Measurements from ENCODE around the gene NEK2. TPM values are rescaled to one million over a fixed set of nuclear protein-coding genes. Genes with fewer than 3 reads are reported as not detected.
"Not testable (repeated sequence)": the region's sequence is repeated elsewhere in the genome, so short reads cannot be mapped to it uniquely, and the experiment has no call there.

Gene NEK2
- total RNA-seq: 10.0 and 17.7 TPM in 2 replicates

GRCh38 chr1:211675230-211676105, at the start of gene NEK2:
NEK2 (minus strand) TSS chr1:211675621; CDS start chr1:211675479, 142 bp downstream.
- TF ChIP-seq CTCF (IDR thresholded peaks at IDR 0.05; ENCODE audit: insufficient read depth, low read depth, low read length): no peak
- peak; percentile 93 for DNase-seq (ENCODE audit: low read depth)
- peak within 1 kb of the TSS; percentile 74 for H3K4me3 ChIP-seq (ENCODE audit: low read depth, low read length)

GRCh38 chr1:211724687-211725196, 49.3 kb upstream of the NEK2 start:
- no peak overlapping the region for H3K4me3 ChIP-seq (ENCODE audit: low read depth, low read length)
- peak; percentile 20 for DNase-seq (ENCODE audit: low read depth)
- TF ChIP-seq CTCF (IDR thresholded peaks at IDR 0.05; ENCODE audit: insufficient read depth, low read depth, low read length): no peak

- no peak for DNase-seq (ENCODE audit: low read depth)
- no peak for TF ChIP-seq CTCF (IDR thresholded peaks at IDR 0.05; ENCODE audit: insufficient read depth, low read depth, low read length)
- no peak overlapping the region for H3K4me3 ChIP-seq (ENCODE audit: low read depth, low read length)
Measured at GRCh38 chr1:211723273-211723672, 47.9 kb upstream of the NEK2 start.

- no peak for DNase-seq (ENCODE audit: low read depth)
- TF ChIP-seq CTCF (IDR thresholded peaks at IDR 0.05; ENCODE audit: insufficient read depth, low read depth, low read length): no peak
Measured at GRCh38 chr1:211722277-211723175, 47.1 kb upstream of the NEK2 start.

GRCh38 chr1:211716555-211716954, 41.1 kb upstream of the NEK2 start:
- H3K4me3 ChIP-seq (ENCODE audit: low read depth, low read length); DNase-seq (ENCODE audit: low read depth): not testable (repeated sequence)

More at GRCh38 chr1:211722277-211723175, 47.1 kb upstream of the NEK2 start:
- no peak overlapping the region for H3K4me3 ChIP-seq (ENCODE audit: low read depth, low read length)

- H3K4me3 ChIP-seq (ENCODE audit: low read depth, low read length): no peak overlapping the region
- TF ChIP-seq CTCF (IDR thresholded peaks at IDR 0.05; ENCODE audit: insufficient read depth, low read depth, low read length): no peak
- DNase-seq (ENCODE audit: low read depth): no peak
Measured at GRCh38 chr1:211715971-211716370, 40.5 kb upstream of the NEK2 start.

GRCh38 chr1:211714154-211714553, 38.7 kb upstream of the NEK2 start:
- H3K4me3 ChIP-seq (ENCODE audit: low read depth, low read length): no peak overlapping the region
- TF ChIP-seq CTCF (IDR thresholded peaks at IDR 0.05; ENCODE audit: insufficient read depth, low read depth, low read length): no peak
- no peak for DNase-seq (ENCODE audit: low read depth)
